ENCODE measurements around the gene FUNDC1.

FUNDC1 gene

DNA sequence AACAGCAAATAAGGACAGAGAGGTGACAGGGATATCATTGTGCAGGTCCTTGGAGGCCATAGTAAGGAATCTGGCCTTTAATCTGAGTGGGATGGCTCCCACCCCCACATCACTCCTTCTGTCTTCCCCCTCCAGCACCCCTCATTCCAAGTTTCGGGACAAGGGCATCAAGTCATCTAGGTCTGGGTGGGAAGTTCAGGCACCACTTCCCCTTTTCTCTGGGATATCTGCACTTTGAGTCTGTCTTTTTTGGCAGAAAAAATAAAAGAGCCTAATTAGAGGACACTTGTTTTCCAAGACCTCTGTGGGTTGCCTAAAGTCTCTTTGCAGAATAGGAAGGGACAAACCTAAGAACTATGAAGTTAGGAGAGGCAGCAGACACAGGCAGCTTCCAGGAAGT is 60.1 kb downstream of the FUNDC1 start:
- FAIRE-seq (no peak), DNase-seq (ENCODE audit: low spot score) (no peak)

DNA sequence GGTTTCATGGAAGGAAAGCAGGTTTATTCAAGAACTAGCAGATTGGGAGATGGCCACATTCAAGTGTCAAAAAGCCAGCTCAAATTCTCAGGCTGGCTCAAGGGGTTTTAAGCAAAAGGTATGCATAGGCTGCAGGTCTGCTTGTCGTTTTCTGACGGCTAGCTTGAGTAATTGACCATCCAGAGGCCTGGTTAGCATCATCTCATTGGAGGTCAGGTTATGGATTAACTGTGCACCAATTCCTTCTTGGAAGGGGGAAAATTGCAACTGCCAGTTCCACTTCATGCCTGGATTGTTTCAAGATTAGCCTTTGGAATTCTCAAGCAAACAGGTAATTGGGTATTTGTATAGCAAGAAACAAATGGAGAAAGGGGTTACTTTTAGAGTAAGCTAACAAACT is 62.1 kb downstream of the FUNDC1 start:
- FAIRE-seq, result no peak

DNA sequence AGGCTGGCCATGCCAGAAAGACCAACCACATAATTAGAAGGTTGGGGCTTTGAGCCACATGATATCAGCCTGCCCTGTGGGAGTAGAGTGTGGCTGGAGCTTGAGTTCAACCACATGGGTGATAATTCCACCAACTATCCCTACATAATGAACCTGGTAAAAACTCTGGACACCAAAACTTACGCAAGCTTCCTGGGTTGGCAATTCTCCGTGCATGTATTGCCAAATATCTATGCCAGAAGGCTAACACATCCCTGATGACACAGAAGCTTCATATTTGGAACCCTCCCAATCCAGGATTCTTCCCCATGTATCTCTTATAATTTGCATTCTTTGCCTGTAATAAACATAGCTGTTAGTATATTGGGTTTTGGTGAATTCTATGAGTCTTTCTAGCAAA is 68.2 kb downstream of the FUNDC1 start:
- DNase-seq (ENCODE audit: low spot score), result no peak

More for the DNA sequence above, 62.1 kb downstream of the FUNDC1 start:
- DNase-seq (ENCODE audit: low spot score), result no peak

More for the DNA sequence above, 68.2 kb downstream of the FUNDC1 start:
- no peak for FAIRE-seq

Measured in urothelium cell line (cell line).